H1 (cell line): ENCODE measurements around the gene RXFP1. TPM values are rescaled to one million over a fixed set of nuclear protein-coding genes. Genes with fewer than 3 reads are reported as not detected.

Source experiments
- CTCF ChIA-PET: fragments of 300-600 bp; sonication (Branson Sonifier 250); formaldehyde crosslinking; loops from one replicate; lab custom pipeline; 2021; ENCODE audit not compliant: partially characterized antibody; lab: Charles Lee
- POLR2A ChIA-PET: fragments of 300-600 bp; sonication (Branson Sonifier 250); formaldehyde crosslinking; loops from one replicate; lab custom pipeline; 2021; ENCODE audit warnings: inconsistent platforms; ENCODE audit not compliant: partially characterized antibody; lab: Charles Lee
- DNase-seq, 2 experiments: peaks; one replicate each; pipeline versions ENCODE4 v3.0.0 to v3.0.0-alpha.2; 2010 to 2022; ENCODE audit warnings: low spot score in 2 of 2, low read depth in 1 of 2, mixed read lengths in 1 of 2
- FAIRE-seq: peaks from 2 replicates; lab custom pipeline; 2011; peaks lifted over from hg19 to GRCh38; lab: Jason Lieb, UNC
- H2AFZ ChIP-seq: 2 replicates; pipeline ENCODE4 v1.8.1; 2012; ENCODE audit warnings: low read length, inconsistent platforms
- H2AK5ac ChIP-seq: 2 replicates; pipeline ENCODE4 v1.6.1; 2013; ENCODE audit warnings: low read depth, low read length
- H2BK120ac ChIP-seq: replicated peaks from 2 replicates; pipeline ENCODE3; 2013; ENCODE audit warnings: low read depth, low read length, inconsistent platforms
- H2BK12ac ChIP-seq: 2 replicates; pipeline ENCODE4 v1.6.1; 2013; ENCODE audit warnings: low read depth, low read length
- H2BK15ac ChIP-seq: 2 replicates; pipeline ENCODE4 v1.6.1; 2013; ENCODE audit warnings: low read length
- H2BK20ac ChIP-seq: 2 replicates; pipeline ENCODE4 v1.6.1; 2013; ENCODE audit warnings: low read length
- H2BK5ac ChIP-seq: 2 replicates; pipeline ENCODE4 v1.6.1; 2013; ENCODE audit warnings: low read depth, low read length
- H3K14ac ChIP-seq: 2 replicates; pipeline ENCODE4 v1.6.1; 2013; ENCODE audit warnings: inconsistent platforms; ENCODE audit not compliant: insufficient read length
- H3K18ac ChIP-seq: 2 replicates; pipeline ENCODE4 v1.6.1; 2013; ENCODE audit warnings: low read length; ENCODE audit errors: extremely low read depth
- H3K23ac ChIP-seq: 2 replicates; pipeline ENCODE4 v1.6.1; 2013; ENCODE audit warnings: inconsistent platforms; ENCODE audit not compliant: insufficient read length
- H3K23me2 ChIP-seq: 2 replicates; pipeline ENCODE4 v1.6.1; 2013; ENCODE audit warnings: low read depth, low read length
- H3K27ac ChIP-seq: 2 replicates; pipeline ENCODE4 v1.6.1; 2011; ENCODE audit warnings: low read depth, low read length, inconsistent platforms
- H3K27me3 ChIP-seq, 4 experiments: replicated peaks in 1 of 4; 1 replicate in 1 of 4; 2 replicates in 3 of 4; pipeline versions ENCODE4 v1.6.1 to v1.8.1; 2011 to 2013; ENCODE audit warnings: low read length in 3 of 4, mild to moderate bottlenecking in 3 of 4, inconsistent platforms in 2 of 4, mixed read lengths in 2 of 4, moderate library complexity in 1 of 4; ENCODE audit not compliant: control insufficient read depth in 3 of 4, insufficient read depth in 3 of 4; ENCODE audit errors: extremely low read depth in 1 of 4
- H3K36me3 ChIP-seq, 4 experiments: 2 replicates each; pipeline versions ENCODE4 v1.6.1 to v1.8.1; 2011 to 2013; ENCODE audit warnings: mild to moderate bottlenecking in 4 of 4, low read length in 3 of 4, moderate library complexity in 2 of 4, control low read depth in 1 of 4, inconsistent platforms in 1 of 4; ENCODE audit not compliant: insufficient read depth in 4 of 4, control insufficient read depth in 2 of 4
- H3K4ac ChIP-seq: replicated peaks from 2 replicates; pipeline ENCODE3; 2013; ENCODE audit warnings: low read length, low read depth, mixed read lengths, inconsistent platforms; ENCODE audit not compliant: insufficient read length
- H3K4me1 ChIP-seq, 4 experiments: replicated peaks in 1 of 4; 1 replicate in 1 of 4; 2 replicates in 3 of 4; pipeline versions ENCODE4 v1.6.1 to v1.8.1; 2011 to 2013; ENCODE audit warnings: low read length in 3 of 4, inconsistent platforms in 2 of 4, mixed read lengths in 1 of 4; ENCODE audit not compliant: insufficient read depth in 4 of 4, control insufficient read depth in 3 of 4
- H3K4me2 ChIP-seq, 2 experiments: 2 replicates each; pipeline versions ENCODE4 v1.6.1 to v1.8.1; 2011 to 2013; ENCODE audit warnings: low read depth in 2 of 2, low read length in 2 of 2, control low read depth in 1 of 2, inconsistent platforms in 1 of 2, mild to moderate bottlenecking in 1 of 2; ENCODE audit not compliant: insufficient read depth in 1 of 2
- H3K4me3 ChIP-seq, 4 experiments: fragments of 200-600, 300-600 bp in 1 of 4; sonication (generic), shearing (Covaris generic), sonication (Bioruptor Twin) in 1 of 4; 2 replicates each; pipeline versions ENCODE4 v1.5.1 to v1.8.1; 2011 to 2016; ENCODE audit warnings: low read length in 4 of 4, low read depth in 3 of 4, control low read depth in 2 of 4, inconsistent platforms in 2 of 4, mild to moderate bottlenecking in 2 of 4, mixed read lengths in 1 of 4, moderate library complexity in 1 of 4; ENCODE audit not compliant: insufficient read depth in 2 of 4; ENCODE audit errors: extremely low read depth in 1 of 4
- H3K56ac ChIP-seq: replicated peaks from 2 replicates; pipeline ENCODE3; 2013; ENCODE audit warnings: low read depth, mild to moderate bottlenecking, mixed read lengths, low read length, inconsistent platforms; ENCODE audit not compliant: insufficient read length
- H3K79me1 ChIP-seq: 2 replicates; pipeline ENCODE4 v1.6.1; 2013; ENCODE audit warnings: low read depth, low read length, control low read depth
- H3K79me2 ChIP-seq, 2 experiments: 2 replicates each; pipeline versions ENCODE4 v1.6.1 to v1.8.1; 2012 to 2013; ENCODE audit warnings: low read length in 2 of 2, mild to moderate bottlenecking in 2 of 2, inconsistent platforms in 1 of 2; ENCODE audit not compliant: insufficient read depth in 2 of 2, control insufficient read depth in 1 of 2
- H3K9ac ChIP-seq, 4 experiments: replicated peaks in 1 of 4; 1 replicate in 1 of 4; 2 replicates in 3 of 4; pipeline versions ENCODE4 v1.6.1 to v1.8.1; 2011 to 2013; ENCODE audit warnings: low read depth in 3 of 4, low read length in 3 of 4, control low read depth in 2 of 4, mild to moderate bottlenecking in 2 of 4, moderate library complexity in 2 of 4, inconsistent platforms in 1 of 4; ENCODE audit errors: extremely low read depth in 1 of 4
- H3K9me3 ChIP-seq, 2 experiments: 2 replicates each; pipeline versions ENCODE4 v1.6.1 to v1.8.1; 2012 to 2013; ENCODE audit warnings: mild to moderate bottlenecking in 2 of 2, moderate library complexity in 2 of 2, control low read depth in 1 of 2, inconsistent platforms in 1 of 2, low read depth in 1 of 2, low read length in 1 of 2, mixed read lengths in 1 of 2; ENCODE audit not compliant: insufficient read depth in 2 of 2
- H4K20me1 ChIP-seq, 2 experiments: replicated peaks in 1 of 2; 2 replicates each; pipeline versions ENCODE3 to v1.8.1; 2011 to 2013; ENCODE audit warnings: inconsistent platforms in 2 of 2, low read length in 2 of 2, mild to moderate bottlenecking in 1 of 2; ENCODE audit not compliant: insufficient read depth in 2 of 2, control insufficient read depth in 1 of 2
- H4K5ac ChIP-seq: 2 replicates; pipeline ENCODE4 v1.6.1; 2013; ENCODE audit warnings: low read length, low read depth, mixed read lengths, inconsistent platforms; ENCODE audit not compliant: insufficient read length
- H4K8ac ChIP-seq: 2 replicates; pipeline ENCODE4 v1.8.0; 2013; ENCODE audit warnings: mild to moderate bottlenecking, moderate library complexity, low read length, inconsistent platforms; ENCODE audit not compliant: insufficient read depth; ENCODE audit errors: extremely low read depth
- H4K91ac ChIP-seq: replicated peaks from 2 replicates; pipeline ENCODE3; 2013; ENCODE audit warnings: low read length, mixed read lengths, inconsistent platforms; ENCODE audit not compliant: insufficient read length
- BRCA1 ChIP-seq: IDR thresholded peaks from 2 replicates; pipeline ENCODE4 v1.6.1; 2012; ENCODE audit warnings: low read depth, low read length, improper control_type of control experiment
- CHD1 ChIP-seq: IDR thresholded peaks from 2 replicates; pipeline ENCODE4 v1.6.1; 2012; ENCODE audit warnings: low read depth, low read length, improper control_type of control experiment
- MAFK ChIP-seq: IDR thresholded peaks from 2 replicates; pipeline ENCODE4 v1.6.1; 2012; ENCODE audit warnings: low read depth, mild to moderate bottlenecking, improper control_type of control experiment, low read length
- PHF8 ChIP-seq: fragments of 200-600 bp; sonication (generic); conservative IDR thresholded peaks from 2 replicates; pipeline ENCODE4 v1.7.1; 2012; ENCODE audit warnings: low read depth, mild to moderate bottlenecking, inconsistent platforms, low read length, moderate library complexity
- SP1 ChIP-seq: IDR thresholded peaks from 2 replicates; pipeline ENCODE4 v1.6.1; 2011; ENCODE audit warnings: low read depth, low read length
- SP2 ChIP-seq: IDR thresholded peaks from 2 replicates; pipeline ENCODE4 v1.6.1; 2012; ENCODE audit warnings: mild to moderate bottlenecking, low read length, inconsistent platforms
- TEAD4 ChIP-seq: IDR thresholded peaks from 2 replicates; pipeline ENCODE4 v1.6.1; 2012; ENCODE audit warnings: low read depth, low read length, inconsistent platforms, mixed read lengths
- WGBS, 2 experiments: shearing (Covaris generic) in 1 of 2; methylation state at CpG; one replicate each; pipeline versions ENCODE4 v1.1.6 to v1.1.7; 2013 to 2015; ENCODE audit warnings: low lambda C conversion rate in 2 of 2, mixed read lengths in 2 of 2, inconsistent platforms in 1 of 2, low coverage in 1 of 2, missing lambda C conversion rate in 1 of 2; ENCODE audit not compliant: insufficient replicate concordance in 2 of 2, insufficient coverage in 1 of 2, insufficient read length in 1 of 2; ENCODE audit errors: extremely low coverage in 1 of 2, missing lambda C conversion rate in 1 of 2; 5-methylcytosine and 5-hydroxymethylcytosine counted together
- polyA plus RNA-seq, 7 experiments: library from polyadenylated mRNA; depleted of rRNA in 3 of 7; stranded (reverse) in 5 of 7; unstranded in 2 of 7; fragments of >200 nt in 5 of 7; fragments of 200-250 nt in 2 of 7; gene quantifications; 1 replicate in 5 of 7; 2 replicates in 1 of 7; 4 replicates in 1 of 7; pipeline versions ENCODE4 v1.2.1 to v1.2.3, GENCODE V29; 2011 to 2013; ENCODE audit warnings: missing spikeins in 2 of 7, mixed read lengths in 2 of 7
- total RNA-seq: library from RNA; stranded (reverse); fragmentation: NEBNext Ultra II Directional; extraction: Animal tissue kit (Norgen Biotek cat#: 25700); gene quantifications from 2 replicates; pipeline ENCODE4 v1.2.1, GENCODE V29; 2021

The RXFP1 gene
- total and polyA plus RNA-seq, 2 of the 8 experiments (the other 6 are each of a cell fraction or from before 2014, with no cell fraction given), result 0.14 to 0.56 TPM

- DNase-seq, result no peak
- CTCF ChIA-PET, result interaction anchor here (2.1 to 2.2 kb wide), 2 partner anchors 8 to 94 kb away, joined by 4 to 8 read pairs; no protein-coding TSS in a partner anchor
Observed at GRCh38 chr4:158590824-158591223, 69.1 kb downstream of the RXFP1 start.

More at GRCh38 chr4:158590824-158591223, 69.1 kb downstream of the RXFP1 start:
- no peaks in the 10 kb centered on the region for H3K9me3 ChIP-seq
- FAIRE-seq, result no peak
- TF ChIP-seq PHF8 (no peak), BRCA1 (no peak), SP2 (no peak), TEAD4 (no peak), SP1 (no peak), CHD1 (no peak), MAFK (no peak)
- TF ChIP-seq, all 59 proteins: peak for 0
- no peak overlapping the region for H2BK120ac ChIP-seq
- no peak overlapping the region for H2BK15ac ChIP-seq
- no peak overlapping the region for H2AK5ac ChIP-seq
- no peaks in the 10 kb centered on the region for H3K79me1 ChIP-seq
- no peaks in the 10 kb centered on the region for H4K20me1 ChIP-seq
- H3K9ac ChIP-seq, result no peak overlapping the region
- no peaks in the 10 kb centered on the region for H3K23me2 ChIP-seq
- 85% methylated on average over 3 of the region's 3 CpGs; no CpG with 5 or more reads in 1 of the 2 experiments for WGBS, 2 experiments
- no peak overlapping the region for H3K4me3 ChIP-seq
- H4K91ac ChIP-seq, result no peak overlapping the region
- no peak overlapping the region for H3K18ac ChIP-seq
- H3K4ac ChIP-seq, result no peak overlapping the region
- no peaks in the 10 kb centered on the region for H3K4me1 ChIP-seq
- H3K56ac ChIP-seq, result no peak overlapping the region
- no peak overlapping the region for H3K14ac ChIP-seq
- H2AFZ ChIP-seq, result peak overlapping the region; percentile 83; the same call in 1 of the 2 replicates
- H3K36me3 ChIP-seq, result no peaks in the 10 kb centered on the region
- H2BK5ac ChIP-seq, result no peak overlapping the region
- no peaks in the 10 kb centered on the region for H3K79me2 ChIP-seq
- POLR2A ChIA-PET, result no interaction called here
- no peak overlapping the region for H3K4me2 ChIP-seq
- H2BK20ac ChIP-seq, result no peak overlapping the region
- no peak overlapping the region for H4K5ac ChIP-seq
- H3K27me3 ChIP-seq, result no peaks in the 10 kb centered on the region
- H3K27ac ChIP-seq, result no peak overlapping the region
- H2BK12ac ChIP-seq, result no peak overlapping the region
- H3K23ac ChIP-seq, result no peak overlapping the region
- no peak overlapping the region for H4K8ac ChIP-seq
